H1 (cell line): ENCODE measurements around the gene STX18. TPM values are rescaled to one million over a fixed set of nuclear protein-coding genes. Genes with fewer than 3 reads are reported as not detected.
"Not testable (repeated sequence)": the region's sequence is repeated elsewhere in the genome, so short reads cannot be mapped to it uniquely, and the experiment has no call there.

ENCODE experiments used
- CTCF ChIA-PET: fragments of 300-600 bp; sonication (Branson Sonifier 250); formaldehyde crosslinking; loops from one replicate; lab custom pipeline; 2021; ENCODE audit not compliant: partially characterized antibody; lab: Charles Lee
- POLR2A ChIA-PET: fragments of 300-600 bp; sonication (Branson Sonifier 250); formaldehyde crosslinking; loops from one replicate; lab custom pipeline; 2021; ENCODE audit warnings: inconsistent platforms; ENCODE audit not compliant: partially characterized antibody; lab: Charles Lee
- DNase-seq, 2 experiments: peaks; one replicate each; pipeline versions ENCODE4 v3.0.0 to v3.0.0-alpha.2; 2010 to 2022; ENCODE audit warnings: low spot score in 2 of 2, low read depth in 1 of 2, mixed read lengths in 1 of 2
- FAIRE-seq: peaks from 2 replicates; lab custom pipeline; 2011; peaks lifted over from hg19 to GRCh38; lab: Jason Lieb, UNC
- H2AFZ ChIP-seq: 2 replicates; pipeline ENCODE4 v1.8.1; 2012; ENCODE audit warnings: low read length, inconsistent platforms
- H2AK5ac ChIP-seq: 2 replicates; pipeline ENCODE4 v1.6.1; 2013; ENCODE audit warnings: low read depth, low read length
- H2BK120ac ChIP-seq: replicated peaks from 2 replicates; pipeline ENCODE3; 2013; ENCODE audit warnings: low read depth, low read length, inconsistent platforms
- H2BK12ac ChIP-seq: 2 replicates; pipeline ENCODE4 v1.6.1; 2013; ENCODE audit warnings: low read depth, low read length
- H2BK15ac ChIP-seq: 2 replicates; pipeline ENCODE4 v1.6.1; 2013; ENCODE audit warnings: low read length
- H2BK20ac ChIP-seq: 2 replicates; pipeline ENCODE4 v1.6.1; 2013; ENCODE audit warnings: low read length
- H2BK5ac ChIP-seq: 2 replicates; pipeline ENCODE4 v1.6.1; 2013; ENCODE audit warnings: low read depth, low read length
- H3K14ac ChIP-seq: 2 replicates; pipeline ENCODE4 v1.6.1; 2013; ENCODE audit warnings: inconsistent platforms; ENCODE audit not compliant: insufficient read length
- H3K18ac ChIP-seq: 2 replicates; pipeline ENCODE4 v1.6.1; 2013; ENCODE audit warnings: low read length; ENCODE audit errors: extremely low read depth
- H3K23ac ChIP-seq: 2 replicates; pipeline ENCODE4 v1.6.1; 2013; ENCODE audit warnings: inconsistent platforms; ENCODE audit not compliant: insufficient read length
- H3K23me2 ChIP-seq: 2 replicates; pipeline ENCODE4 v1.6.1; 2013; ENCODE audit warnings: low read depth, low read length
- H3K27ac ChIP-seq: 2 replicates; pipeline ENCODE4 v1.6.1; 2011; ENCODE audit warnings: low read depth, low read length, inconsistent platforms
- H3K27me3 ChIP-seq, 4 experiments: replicated peaks in 1 of 4; 1 replicate in 1 of 4; 2 replicates in 3 of 4; pipeline versions ENCODE4 v1.6.1 to v1.8.1; 2011 to 2013; ENCODE audit warnings: low read length in 3 of 4, mild to moderate bottlenecking in 3 of 4, inconsistent platforms in 2 of 4, mixed read lengths in 2 of 4, moderate library complexity in 1 of 4; ENCODE audit not compliant: control insufficient read depth in 3 of 4, insufficient read depth in 3 of 4; ENCODE audit errors: extremely low read depth in 1 of 4
- H3K36me3 ChIP-seq, 4 experiments: 2 replicates each; pipeline versions ENCODE4 v1.6.1 to v1.8.1; 2011 to 2013; ENCODE audit warnings: mild to moderate bottlenecking in 4 of 4, low read length in 3 of 4, moderate library complexity in 2 of 4, control low read depth in 1 of 4, inconsistent platforms in 1 of 4; ENCODE audit not compliant: insufficient read depth in 4 of 4, control insufficient read depth in 2 of 4
- H3K4ac ChIP-seq: replicated peaks from 2 replicates; pipeline ENCODE3; 2013; ENCODE audit warnings: low read length, low read depth, mixed read lengths, inconsistent platforms; ENCODE audit not compliant: insufficient read length
- H3K4me1 ChIP-seq, 4 experiments: replicated peaks in 1 of 4; 1 replicate in 1 of 4; 2 replicates in 3 of 4; pipeline versions ENCODE4 v1.6.1 to v1.8.1; 2011 to 2013; ENCODE audit warnings: low read length in 3 of 4, inconsistent platforms in 2 of 4, mixed read lengths in 1 of 4; ENCODE audit not compliant: insufficient read depth in 4 of 4, control insufficient read depth in 3 of 4
- H3K4me2 ChIP-seq, 2 experiments: 2 replicates each; pipeline versions ENCODE4 v1.6.1 to v1.8.1; 2011 to 2013; ENCODE audit warnings: low read depth in 2 of 2, low read length in 2 of 2, control low read depth in 1 of 2, inconsistent platforms in 1 of 2, mild to moderate bottlenecking in 1 of 2; ENCODE audit not compliant: insufficient read depth in 1 of 2
- H3K4me3 ChIP-seq, 4 experiments: fragments of 200-600, 300-600 bp in 1 of 4; sonication (generic), shearing (Covaris generic), sonication (Bioruptor Twin) in 1 of 4; 2 replicates each; pipeline versions ENCODE4 v1.5.1 to v1.8.1; 2011 to 2016; ENCODE audit warnings: low read length in 4 of 4, low read depth in 3 of 4, control low read depth in 2 of 4, inconsistent platforms in 2 of 4, mild to moderate bottlenecking in 2 of 4, mixed read lengths in 1 of 4, moderate library complexity in 1 of 4; ENCODE audit not compliant: insufficient read depth in 2 of 4; ENCODE audit errors: extremely low read depth in 1 of 4
- H3K56ac ChIP-seq: replicated peaks from 2 replicates; pipeline ENCODE3; 2013; ENCODE audit warnings: low read depth, mild to moderate bottlenecking, mixed read lengths, low read length, inconsistent platforms; ENCODE audit not compliant: insufficient read length
- H3K79me1 ChIP-seq: 2 replicates; pipeline ENCODE4 v1.6.1; 2013; ENCODE audit warnings: low read depth, low read length, control low read depth
- H3K79me2 ChIP-seq, 2 experiments: 2 replicates each; pipeline versions ENCODE4 v1.6.1 to v1.8.1; 2012 to 2013; ENCODE audit warnings: low read length in 2 of 2, mild to moderate bottlenecking in 2 of 2, inconsistent platforms in 1 of 2; ENCODE audit not compliant: insufficient read depth in 2 of 2, control insufficient read depth in 1 of 2
- H3K9ac ChIP-seq, 4 experiments: replicated peaks in 1 of 4; 1 replicate in 1 of 4; 2 replicates in 3 of 4; pipeline versions ENCODE4 v1.6.1 to v1.8.1; 2011 to 2013; ENCODE audit warnings: low read depth in 3 of 4, low read length in 3 of 4, control low read depth in 2 of 4, mild to moderate bottlenecking in 2 of 4, moderate library complexity in 2 of 4, inconsistent platforms in 1 of 4; ENCODE audit errors: extremely low read depth in 1 of 4
- H3K9me3 ChIP-seq, 2 experiments: 2 replicates each; pipeline versions ENCODE4 v1.6.1 to v1.8.1; 2012 to 2013; ENCODE audit warnings: mild to moderate bottlenecking in 2 of 2, moderate library complexity in 2 of 2, control low read depth in 1 of 2, inconsistent platforms in 1 of 2, low read depth in 1 of 2, low read length in 1 of 2, mixed read lengths in 1 of 2; ENCODE audit not compliant: insufficient read depth in 2 of 2
- H4K20me1 ChIP-seq, 2 experiments: replicated peaks in 1 of 2; 2 replicates each; pipeline versions ENCODE3 to v1.8.1; 2011 to 2013; ENCODE audit warnings: inconsistent platforms in 2 of 2, low read length in 2 of 2, mild to moderate bottlenecking in 1 of 2; ENCODE audit not compliant: insufficient read depth in 2 of 2, control insufficient read depth in 1 of 2
- H4K5ac ChIP-seq: 2 replicates; pipeline ENCODE4 v1.6.1; 2013; ENCODE audit warnings: low read length, low read depth, mixed read lengths, inconsistent platforms; ENCODE audit not compliant: insufficient read length
- H4K8ac ChIP-seq: 2 replicates; pipeline ENCODE4 v1.8.0; 2013; ENCODE audit warnings: mild to moderate bottlenecking, moderate library complexity, low read length, inconsistent platforms; ENCODE audit not compliant: insufficient read depth; ENCODE audit errors: extremely low read depth
- H4K91ac ChIP-seq: replicated peaks from 2 replicates; pipeline ENCODE3; 2013; ENCODE audit warnings: low read length, mixed read lengths, inconsistent platforms; ENCODE audit not compliant: insufficient read length
- ATF2 ChIP-seq: IDR thresholded peaks from 2 replicates; pipeline ENCODE4 v1.6.1; 2012; ENCODE audit warnings: low read length, inconsistent platforms
- EP300 ChIP-seq, 2 experiments: IDR thresholded peaks; 1 replicate in 1 of 2; 2 replicates in 1 of 2; pipeline ENCODE4 v1.6.1; 2011 to 2012; ENCODE audit warnings: low read depth in 2 of 2, low read length in 2 of 2, mild to moderate bottlenecking in 2 of 2, borderline replicate concordance in 1 of 2, inconsistent platforms in 1 of 2, moderate library complexity in 1 of 2
- HDAC6 ChIP-seq: IDR thresholded peaks from one replicate; pipeline ENCODE4 v1.7.1; 2012; ENCODE audit warnings: low read depth, mild to moderate bottlenecking, inconsistent platforms, low read length, moderate library complexity
- WGBS, 2 experiments: shearing (Covaris generic) in 1 of 2; methylation state at CpG; one replicate each; pipeline versions ENCODE4 v1.1.6 to v1.1.7; 2013 to 2015; ENCODE audit warnings: low lambda C conversion rate in 2 of 2, mixed read lengths in 2 of 2, inconsistent platforms in 1 of 2, low coverage in 1 of 2, missing lambda C conversion rate in 1 of 2; ENCODE audit not compliant: insufficient replicate concordance in 2 of 2, insufficient coverage in 1 of 2, insufficient read length in 1 of 2; ENCODE audit errors: extremely low coverage in 1 of 2, missing lambda C conversion rate in 1 of 2; 5-methylcytosine and 5-hydroxymethylcytosine counted together
- polyA plus RNA-seq, 7 experiments: library from polyadenylated mRNA; depleted of rRNA in 3 of 7; stranded (reverse) in 5 of 7; unstranded in 2 of 7; fragments of >200 nt in 5 of 7; fragments of 200-250 nt in 2 of 7; gene quantifications; 1 replicate in 5 of 7; 2 replicates in 1 of 7; 4 replicates in 1 of 7; pipeline versions ENCODE4 v1.2.1 to v1.2.3, GENCODE V29; 2011 to 2013; ENCODE audit warnings: missing spikeins in 2 of 7, mixed read lengths in 2 of 7
- total RNA-seq: library from RNA; stranded (reverse); fragmentation: NEBNext Ultra II Directional; extraction: Animal tissue kit (Norgen Biotek cat#: 25700); gene quantifications from 2 replicates; pipeline ENCODE4 v1.2.1, GENCODE V29; 2021
- TF ChIP-seq, protein P1 (sequence below), 3 experiments: IDR thresholded peaks; 1 replicate in 2 of 3; 2 replicates in 1 of 3; pipeline versions ENCODE4 v1.5.1 to v1.6.1; 2011; ENCODE audit warnings: low read length in 3 of 3, mild to moderate bottlenecking in 3 of 3, inconsistent platforms in 2 of 3, low read depth in 1 of 3, moderate library complexity in 1 of 3; ENCODE audit not compliant: insufficient read depth in 1 of 3; ENCODE audit errors: control extremely low read depth in 1 of 3

STX18 gene
- total and polyA plus RNA-seq, 2 of the 8 experiments (the other 6 are each of a cell fraction or from before 2014, with no cell fraction given) = 14.6 to 18.3 TPM

DNA sequence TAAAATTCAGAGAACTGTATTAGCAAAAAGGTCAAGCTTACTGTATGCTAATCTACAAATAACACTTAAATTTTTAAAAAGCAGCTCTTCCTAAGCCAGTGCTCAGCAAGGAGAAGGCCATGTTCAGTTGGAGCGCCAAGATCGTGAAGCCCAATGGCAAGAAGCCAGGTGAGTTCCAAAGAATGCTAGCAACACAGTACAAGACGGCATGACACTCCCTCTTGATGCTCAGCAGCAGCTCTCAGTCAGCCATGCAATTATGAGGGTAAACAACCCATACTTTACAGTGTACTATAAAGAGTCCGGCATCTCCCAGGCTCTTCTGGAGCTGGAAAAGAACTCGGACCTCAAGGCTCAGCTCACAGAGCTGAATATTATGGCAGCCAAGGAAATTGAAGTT lies 34.9 kb downstream of the STX18 start (continued):
- TF ChIP-seq, protein P1, sequence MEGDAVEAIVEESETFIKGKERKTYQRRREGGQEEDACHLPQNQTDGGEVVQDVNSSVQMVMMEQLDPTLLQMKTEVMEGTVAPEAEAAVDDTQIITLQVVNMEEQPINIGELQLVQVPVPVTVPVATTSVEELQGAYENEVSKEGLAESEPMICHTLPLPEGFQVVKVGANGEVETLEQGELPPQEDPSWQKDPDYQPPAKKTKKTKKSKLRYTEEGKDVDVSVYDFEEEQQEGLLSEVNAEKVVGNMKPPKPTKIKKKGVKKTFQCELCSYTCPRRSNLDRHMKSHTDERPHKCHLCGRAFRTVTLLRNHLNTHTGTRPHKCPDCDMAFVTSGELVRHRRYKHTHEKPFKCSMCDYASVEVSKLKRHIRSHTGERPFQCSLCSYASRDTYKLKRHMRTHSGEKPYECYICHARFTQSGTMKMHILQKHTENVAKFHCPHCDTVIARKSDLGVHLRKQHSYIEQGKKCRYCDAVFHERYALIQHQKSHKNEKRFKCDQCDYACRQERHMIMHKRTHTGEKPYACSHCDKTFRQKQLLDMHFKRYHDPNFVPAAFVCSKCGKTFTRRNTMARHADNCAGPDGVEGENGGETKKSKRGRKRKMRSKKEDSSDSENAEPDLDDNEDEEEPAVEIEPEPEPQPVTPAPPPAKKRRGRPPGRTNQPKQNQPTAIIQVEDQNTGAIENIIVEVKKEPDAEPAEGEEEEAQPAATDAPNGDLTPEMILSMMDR (IDR thresholded peaks at IDR 0.05; ENCODE audit: control extremely low read depth in 1 of 3, insufficient read depth in 1 of 3, low read depth in 1 of 3, low read length in 3 of 3) = no peak
- no peak for TF ChIP-seq HDAC6
- no peak for TF ChIP-seq EP300 (IDR thresholded peaks at IDR 0.05; ENCODE audit: borderline replicate concordance in 1 of 2, low read depth in 2 of 2, low read length in 2 of 2)
- no peak for TF ChIP-seq ATF2

- H4K91ac ChIP-seq, H3K23me2 ChIP-seq, H2BK15ac ChIP-seq, H3K36me3 ChIP-seq, H2AFZ ChIP-seq, H2AK5ac ChIP-seq, H3K56ac ChIP-seq, H3K79me2 ChIP-seq, H3K79me1 ChIP-seq, H3K4me2 ChIP-seq, DNase-seq, H3K18ac ChIP-seq, H4K20me1 ChIP-seq, H3K23ac ChIP-seq, H4K8ac ChIP-seq, H3K4me1 ChIP-seq, POLR2A ChIA-PET, H2BK5ac ChIP-seq, H3K4ac ChIP-seq, H3K27ac ChIP-seq, H3K4me3 ChIP-seq, H3K14ac ChIP-seq, H3K27me3 ChIP-seq, H2BK12ac ChIP-seq, FAIRE-seq, H4K5ac ChIP-seq, H3K9ac ChIP-seq, H2BK120ac ChIP-seq, H3K9me3 ChIP-seq, H2BK20ac ChIP-seq: not testable (repeated sequence)
- 88% methylated on average over 8 of the region's 9 CpGs; no CpG with 5 or more reads in 1 of the 2 experiments for WGBS, 2 experiments
- CTCF ChIA-PET = interaction anchor here (1.5 to 2.3 kb wide), 3 partner anchors 11 to 17 kb away, joined by 4 to 12 read pairs (median 8); no protein-coding TSS in a partner anchor
Measured at GRCh38 chr4:4505211-4505610, 36.6 kb downstream of the STX18 start.
